T47D (cell line): ENCODE data around the gene SH2B3.
A peak's percentile ranks its signal among the peaks of the same experiment; 100 is the strongest.

ENCODE experiments used
- DNase-seq, 2 experiments: peaks; one replicate each; pipeline versions ENCODE4 v3.0.0 to v3.0.0-alpha.2; 2011 to 2012; ENCODE audit warnings: low read depth in 1 of 2, low spot score in 1 of 2
- JUND ChIP-seq: IDR thresholded peaks from 2 replicates; pipeline ENCODE4 v1.6.1; 2012; ENCODE audit warnings: low read depth
- in situ Hi-C: cut with HindIII; loops from 2 replicates; pipeline ENCODE4 v1.10.0; 2016; ENCODE audit warnings: low sequenced_read_pairs, low pct_unique_long_range_greater_than_20kb

SH2B3 gene

DNA sequence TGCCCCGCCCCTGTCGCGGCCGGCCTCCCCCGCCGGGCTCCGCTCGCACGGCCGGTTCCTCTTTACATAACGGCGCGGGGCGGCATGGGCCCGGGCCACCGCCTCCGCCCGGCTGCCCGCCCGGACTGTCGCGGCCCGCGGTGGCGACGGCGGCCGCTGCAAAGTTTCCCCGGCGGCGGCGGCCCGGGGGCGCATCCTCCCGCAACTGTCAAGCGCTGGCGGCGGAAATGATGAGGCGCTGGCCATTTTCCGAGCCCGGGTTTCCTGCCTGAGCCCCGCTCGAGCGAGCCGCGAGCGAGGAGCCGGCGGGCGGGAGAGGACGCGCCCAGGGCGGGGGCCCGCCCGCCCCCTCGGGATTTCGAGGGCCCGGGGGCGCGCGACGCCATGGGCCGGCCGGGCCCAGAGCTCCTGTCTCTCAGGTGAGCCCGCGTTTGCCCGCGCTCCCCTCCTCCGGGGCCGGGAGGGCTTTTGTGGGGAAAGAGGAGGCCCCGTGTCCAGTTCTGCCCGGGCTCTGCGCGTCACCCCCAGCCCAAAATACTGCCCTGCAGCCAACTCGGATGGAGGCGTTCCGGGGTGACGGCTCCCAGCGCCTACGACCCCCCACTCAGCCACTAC lies at the start of gene SH2B3:
TSS of gene SH2B3 (plus strand) at position 65 of the 615 bp plus-strand sequence. CDS start 12,223 bp downstream, outside the sequence.
- in situ Hi-C loops: no loop called here
- no peak for DNase-seq
- no peak for TF ChIP-seq JUND

- DNase-seq: no peak
- TF ChIP-seq JUND: no peak
- in situ Hi-C loops: no loop called here
Measured at GRCh38 chr12:111359231-111359913, 46.4 kb upstream of the SH2B3 start.

GRCh38 chr12:111359914-111360276 lies 45.8 kb upstream of the SH2B3 start:
- no peak for TF ChIP-seq JUND
- in situ Hi-C loops: no loop called here
- no peak for DNase-seq

DNA sequence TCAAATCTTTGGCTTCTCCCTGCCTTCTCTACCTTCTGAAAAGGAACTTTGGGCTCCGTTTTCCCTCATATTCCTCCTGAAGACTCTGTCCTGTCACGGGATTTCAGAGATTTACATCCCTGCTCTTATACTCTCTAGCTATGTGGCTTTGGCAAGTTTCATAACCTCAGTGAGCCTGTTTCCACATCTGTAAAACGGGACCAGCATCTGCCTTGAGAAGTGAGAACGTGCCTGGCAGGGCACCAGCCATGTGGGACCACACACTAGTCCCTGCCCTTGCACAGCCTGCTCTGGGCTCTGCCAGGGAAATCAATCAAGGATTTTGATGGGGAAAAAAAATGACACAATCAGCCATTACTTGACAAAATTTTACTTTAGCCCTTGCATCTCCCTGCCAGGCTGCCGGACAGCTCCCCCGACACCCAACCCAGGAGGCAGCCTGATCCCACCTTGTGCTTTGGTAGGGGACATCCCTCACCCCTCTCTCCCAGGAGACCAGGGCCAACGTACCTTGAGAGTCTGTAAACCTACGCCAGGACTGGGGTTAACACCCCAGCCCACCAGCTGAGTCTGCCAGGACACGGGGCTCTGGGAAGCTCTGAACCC lies 45.3 kb upstream of the SH2B3 start:
- TF ChIP-seq JUND: no peak
- in situ Hi-C loops: no loop called here
- DNase-seq: no peak

DNA sequence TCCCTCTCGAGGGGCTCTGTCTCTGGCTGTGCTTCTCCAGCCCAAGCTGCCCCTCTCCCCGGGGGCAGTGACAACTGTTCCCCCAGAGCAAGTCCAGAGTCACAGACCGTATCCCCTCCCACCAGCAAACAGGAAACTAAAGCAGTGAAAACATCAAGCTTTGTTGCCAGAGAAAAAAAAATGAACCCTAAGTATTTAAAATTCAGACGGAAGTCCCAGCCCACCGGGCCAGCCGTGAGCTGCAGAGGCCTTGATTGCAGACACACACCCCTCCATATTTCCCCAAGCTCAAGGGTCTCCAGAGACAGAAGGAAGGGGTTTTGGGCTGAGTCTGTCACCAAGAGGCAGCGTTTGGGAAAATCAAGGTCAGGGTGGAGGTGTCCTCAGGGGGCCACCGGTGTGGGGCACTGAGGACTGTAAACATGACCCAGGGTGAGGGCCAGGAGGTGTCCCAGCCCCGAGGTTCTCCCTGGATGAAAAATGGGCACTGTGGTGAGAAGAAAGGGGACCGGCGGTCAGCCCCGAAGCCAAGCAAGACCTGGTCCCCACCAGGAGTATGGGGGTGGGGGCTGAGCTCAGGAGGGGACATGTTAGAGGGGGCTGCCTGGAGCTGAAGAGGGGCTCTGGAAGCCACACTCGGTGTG lies 44.5 kb upstream of the SH2B3 start:
- in situ Hi-C loops: no loop called here
- no peak for DNase-seq
- no peak for TF ChIP-seq JUND

DNA sequence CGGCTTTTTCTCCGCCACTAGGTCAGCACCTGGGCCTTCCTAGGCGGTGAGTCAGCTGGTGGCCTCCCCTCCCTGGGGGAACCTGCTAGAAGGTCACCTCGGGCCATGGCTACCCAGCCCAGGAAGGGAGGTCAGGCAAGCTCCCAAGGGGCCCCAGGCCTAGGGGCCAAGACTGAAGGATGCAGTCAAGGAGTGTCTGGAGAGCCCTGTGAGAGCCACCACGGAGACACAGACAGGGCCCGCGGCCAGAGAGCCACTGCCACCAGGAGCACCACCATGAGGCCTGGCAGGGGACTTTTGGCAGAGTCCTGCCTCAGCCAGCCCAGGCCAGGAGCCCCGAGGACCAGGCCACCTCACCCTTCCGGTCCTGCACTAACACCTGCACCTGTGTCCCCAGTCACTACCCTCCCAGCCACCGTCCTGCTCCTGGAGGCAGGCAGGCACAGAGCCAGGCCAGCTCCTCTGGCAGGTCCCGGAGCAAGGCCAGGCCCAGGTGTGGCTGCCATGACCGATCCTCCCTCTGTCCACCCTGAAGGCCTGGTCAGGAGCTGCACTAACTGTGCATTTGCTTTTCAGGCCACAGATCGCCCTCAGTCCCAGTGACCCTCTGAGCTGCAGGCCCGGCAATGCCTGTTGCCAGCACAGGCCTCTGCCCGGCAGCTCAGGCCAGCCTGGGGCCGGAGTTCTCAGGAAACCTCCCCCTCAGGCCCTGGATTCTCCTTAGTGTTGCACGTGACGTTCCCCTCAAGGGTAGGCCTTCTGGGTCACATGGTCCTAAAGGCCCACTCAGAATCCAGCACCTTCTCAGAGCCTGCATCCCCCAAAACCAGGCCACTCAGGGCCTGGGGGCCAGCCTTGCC lies 43.8 kb upstream of the SH2B3 start:
- in situ Hi-C loops: no loop called here
- TF ChIP-seq JUND: no peak
- no peak for DNase-seq

- no peak for TF ChIP-seq JUND
- no peak for DNase-seq
- in situ Hi-C loops: no loop called here
Measured at GRCh38 chr12:111362687-111363475, 42.8 kb upstream of the SH2B3 start.

DNA sequence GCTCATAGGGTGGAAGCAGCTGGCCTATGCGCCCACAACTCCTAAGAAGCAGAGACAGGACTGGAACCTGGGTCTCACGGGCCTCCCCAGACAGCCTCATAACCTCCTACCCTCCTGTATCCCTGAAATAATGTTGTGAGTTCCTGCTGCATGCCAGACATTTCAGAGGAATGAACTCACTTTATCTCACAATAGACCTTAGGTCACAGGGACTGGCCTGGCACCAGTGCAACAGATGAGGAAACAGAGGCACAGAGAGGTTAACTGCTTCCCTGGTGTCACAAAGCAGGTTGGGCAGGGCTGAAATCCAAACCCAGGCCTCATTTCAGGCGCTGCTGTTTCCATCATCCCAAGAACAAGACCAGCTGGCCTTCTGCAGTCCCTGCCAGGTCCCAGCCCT lies 42.1 kb upstream of the SH2B3 start:
- DNase-seq: peak in 1 of 2 experiments; percentile 19
- in situ Hi-C loops: no loop called here
- TF ChIP-seq JUND: no peak

GRCh38 chr12:111366075-111366474 lies 39.6 kb upstream of the SH2B3 start:
- no peak for TF ChIP-seq JUND
- DNase-seq: no peak
- in situ Hi-C loops: no loop called here

DNA sequence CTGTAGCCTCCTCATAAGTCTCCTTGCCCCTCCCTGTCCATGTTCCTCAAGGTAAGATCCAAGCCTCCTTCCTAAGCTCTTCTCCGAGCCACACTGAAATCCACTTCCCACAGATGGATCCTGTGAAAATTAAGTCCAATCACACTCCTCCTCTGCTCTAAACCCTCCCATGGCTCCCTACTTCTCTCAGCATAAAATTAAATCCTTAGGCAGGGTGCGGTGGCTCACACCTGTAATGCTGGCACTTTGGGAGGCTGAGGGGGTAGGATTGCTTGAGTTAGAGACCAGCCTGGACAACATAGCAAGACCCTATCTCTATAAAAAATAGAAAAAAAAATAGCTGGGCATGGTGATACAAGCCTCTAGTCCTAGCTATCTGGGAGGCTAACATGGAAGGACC lies 39.1 kb upstream of the SH2B3 start:
- TF ChIP-seq JUND: no peak
- in situ Hi-C loops: no loop called here
- no peak for DNase-seq

DNA sequence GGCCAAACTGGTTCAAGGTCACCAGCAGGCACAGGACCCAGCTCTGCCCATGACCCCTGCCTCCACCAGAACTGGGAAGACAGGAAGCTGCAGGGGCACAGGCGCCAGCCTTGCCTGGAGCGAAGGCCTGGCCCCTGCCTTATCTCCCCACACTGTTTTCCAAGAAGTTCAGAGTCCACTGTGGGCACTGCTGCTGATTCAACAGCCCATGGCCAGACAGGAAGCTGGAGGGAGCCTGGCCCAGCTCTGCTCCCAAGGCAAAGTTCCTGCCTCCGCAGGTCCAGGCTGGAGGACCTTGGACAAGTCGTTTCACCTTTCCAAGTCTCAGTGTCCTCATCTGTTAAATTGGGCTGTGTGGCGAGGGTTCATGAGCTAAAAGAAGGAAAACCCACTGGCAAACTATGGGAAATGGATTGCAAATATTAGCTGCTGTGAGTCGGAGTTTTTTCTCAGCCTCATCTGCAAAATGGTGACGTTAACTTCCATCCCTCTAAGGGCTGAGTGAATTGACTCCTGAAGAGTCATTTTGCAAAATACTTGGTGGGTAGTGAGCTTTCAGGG lies 38.0 kb upstream of the SH2B3 start:
- TF ChIP-seq JUND: no peak
- no peak for DNase-seq

More for the DNA sequence above, 38.0 kb upstream of the SH2B3 start:
- in situ Hi-C loops: no loop called here
